Renal pelvis (tissue), 4 donors: ENCODE data around the gene TCL1A. TPM values are rescaled to one million over a fixed set of nuclear protein-coding genes. Genes with fewer than 3 reads are reported as not detected.
A peak's percentile ranks its signal among the peaks of the same experiment; 100 is the strongest.

Source experiments
- DNase-seq: peaks from one replicate; pipeline ENCODE4 v3.0.0-alpha.2; 2013
- polyA plus RNA-seq, 3 donors: library from polyadenylated mRNA; unstranded; fragments of 120-200 nt; gene quantifications; one replicate each; pipeline ENCODE4 v1.2.1, GENCODE V29; 2013; ENCODE audit not compliant: insufficient read length in 3 of 3

The TCL1A gene
- polyA plus RNA-seq, 3 donors: 0.50 to 1.8 (median 0.75) TPM

GRCh38 chr14:95707327-95707726 is 6.6 kb downstream of the TCL1A start:
- DNase-seq: no peak

- DNase-seq: no peak
These were observed 8.4 kb downstream of the TCL1A start for GRCh38 chr14:95705518-95705917.

GRCh38 chr14:95703805-95704204 is 10.1 kb downstream of the TCL1A start:
- DNase-seq: no peak

GRCh38 chr14:95703341-95703740 is 10.6 kb downstream of the TCL1A start:
- no peak for DNase-seq

- DNase-seq: peak; percentile 70
These were observed 12.1 kb downstream of the TCL1A start for GRCh38 chr14:95701846-95702221.

GRCh38 chr14:95700221-95700976 is 13.5 kb downstream of the TCL1A start:
- DNase-seq: no peak

GRCh38 chr14:95699412-95699811 is 14.5 kb downstream of the TCL1A start:
- DNase-seq: no peak

- DNase-seq: no peak
These were observed 15.6 kb downstream of the TCL1A start for GRCh38 chr14:95698287-95698686.

GRCh38 chr14:95697764-95698163 is 16.2 kb downstream of the TCL1A start:
- DNase-seq: no peak

GRCh38 chr14:95696741-95697140 is 17.2 kb downstream of the TCL1A start:
- DNase-seq: no peak

GRCh38 chr14:95695913-95696312 is 18.0 kb downstream of the TCL1A start:
- DNase-seq: no peak

GRCh38 chr14:95695051-95695450 is 18.9 kb downstream of the TCL1A start:
- DNase-seq: no peak

GRCh38 chr14:95692109-95692508 is 21.8 kb downstream of the TCL1A start:
- DNase-seq: no peak

- no peak for DNase-seq
These were observed 22.3 kb downstream of the TCL1A start for GRCh38 chr14:95691591-95691990.

GRCh38 chr14:95690815-95691214 is 23.1 kb downstream of the TCL1A start:
- DNase-seq: no peak

GRCh38 chr14:95689441-95689840 is 24.5 kb downstream of the TCL1A start:
- no peak for DNase-seq

- no peak for DNase-seq
These were observed 27.0 kb downstream of the TCL1A start for GRCh38 chr14:95686935-95687334.

- no peak for DNase-seq
These were observed 27.7 kb downstream of the TCL1A start, which contains the start of gene TCL1B for GRCh38 chr14:95685978-95686922. Gene TCL1B, plus strand, starts transcription at chr14:95686426. Its CDS starts 42 bp downstream, at chr14:95686468.

- DNase-seq: no peak
These were observed 30.1 kb downstream of the TCL1A start for GRCh38 chr14:95683793-95684192.

- no peak for DNase-seq
These were observed 32.8 kb downstream of the TCL1A start for GRCh38 chr14:95681153-95681552.

GRCh38 chr14:95679998-95680735 is 33.8 kb downstream of the TCL1A start:
- DNase-seq: no peak

- no peak for DNase-seq
These were observed 34.6 kb downstream of the TCL1A start for GRCh38 chr14:95679148-95679815.
